HG02840 (cell line): ENCODE results near the gene TCL1A.
"Not testable (repeated sequence)": the region's sequence is repeated elsewhere in the genome, so short reads cannot be mapped to it uniquely, and the experiment has no call there.

Source experiments
- ATAC-seq: cut with Tn5 transposase; IDR thresholded peaks from one replicate; pipeline ENCODE4 v1.9.1; 2021; ENCODE audit warnings: mild to moderate bottlenecking, moderate library complexity, moderate number of reproducible peaks; ENCODE audit not compliant: unreplicated experiment, low FRiP score

Gene TCL1A

GRCh38 chr14:95713596-95714371 is at the start of gene TCL1A:
Gene TCL1A (minus strand): TSS chr14:95714125. CDS start chr14:95714066, 59 bp downstream.
- ATAC-seq: peak; percentile 67

GRCh38 chr14:95763032-95763431 is 49.1 kb upstream of the TCL1A start:
- not testable (repeated sequence) for ATAC-seq

GRCh38 chr14:95761436-95761835 is 47.5 kb upstream of the TCL1A start:
- ATAC-seq: no peak

GRCh38 chr14:95760596-95760995 is 46.7 kb upstream of the TCL1A start:
- ATAC-seq: no peak

- no peak for ATAC-seq
Observed at GRCh38 chr14:95759941-95760340, 46.0 kb upstream of the TCL1A start.

GRCh38 chr14:95758331-95758730 is 44.4 kb upstream of the TCL1A start:
- no peak for ATAC-seq

- no peak for ATAC-seq
Observed at GRCh38 chr14:95756751-95757150, 42.8 kb upstream of the TCL1A start.

- ATAC-seq: no peak
Observed at GRCh38 chr14:95756127-95756526, 42.2 kb upstream of the TCL1A start.

- no peak for ATAC-seq
Observed at GRCh38 chr14:95741781-95742180, 27.9 kb upstream of the TCL1A start.

GRCh38 chr14:95741038-95741490 is 27.1 kb upstream of the TCL1A start:
- no peak for ATAC-seq

GRCh38 chr14:95739356-95739755 is 25.4 kb upstream of the TCL1A start:
- no peak for ATAC-seq

- no peak for ATAC-seq
Observed at GRCh38 chr14:95733212-95733611, 19.3 kb upstream of the TCL1A start.

GRCh38 chr14:95730126-95730525 is 16.2 kb upstream of the TCL1A start:
- no peak for ATAC-seq

GRCh38 chr14:95729402-95730028 is 15.6 kb upstream of the TCL1A start:
- not testable (repeated sequence) for ATAC-seq

- no peak for ATAC-seq
Observed at GRCh38 chr14:95727056-95727700, 13.3 kb upstream of the TCL1A start.

- ATAC-seq: peak; percentile 69
Observed at GRCh38 chr14:95725685-95726336, 11.9 kb upstream of the TCL1A start.

GRCh38 chr14:95722525-95723190 is 8.7 kb upstream of the TCL1A start:
- no peak for ATAC-seq

GRCh38 chr14:95712398-95712797 is 1.5 kb downstream of the TCL1A start:
- no peak for ATAC-seq

- no peak for ATAC-seq
Observed at GRCh38 chr14:95711476-95712176, 2.3 kb downstream of the TCL1A start.

GRCh38 chr14:95710106-95710505 is 3.8 kb downstream of the TCL1A start:
- no peak for ATAC-seq
